ENCODE data around the gene ZNF565.
"Not testable (repeated sequence)": the region's sequence is repeated elsewhere in the genome, so short reads cannot be mapped to it uniquely, and the experiment has no call there.

The ZNF565 gene

DNA sequence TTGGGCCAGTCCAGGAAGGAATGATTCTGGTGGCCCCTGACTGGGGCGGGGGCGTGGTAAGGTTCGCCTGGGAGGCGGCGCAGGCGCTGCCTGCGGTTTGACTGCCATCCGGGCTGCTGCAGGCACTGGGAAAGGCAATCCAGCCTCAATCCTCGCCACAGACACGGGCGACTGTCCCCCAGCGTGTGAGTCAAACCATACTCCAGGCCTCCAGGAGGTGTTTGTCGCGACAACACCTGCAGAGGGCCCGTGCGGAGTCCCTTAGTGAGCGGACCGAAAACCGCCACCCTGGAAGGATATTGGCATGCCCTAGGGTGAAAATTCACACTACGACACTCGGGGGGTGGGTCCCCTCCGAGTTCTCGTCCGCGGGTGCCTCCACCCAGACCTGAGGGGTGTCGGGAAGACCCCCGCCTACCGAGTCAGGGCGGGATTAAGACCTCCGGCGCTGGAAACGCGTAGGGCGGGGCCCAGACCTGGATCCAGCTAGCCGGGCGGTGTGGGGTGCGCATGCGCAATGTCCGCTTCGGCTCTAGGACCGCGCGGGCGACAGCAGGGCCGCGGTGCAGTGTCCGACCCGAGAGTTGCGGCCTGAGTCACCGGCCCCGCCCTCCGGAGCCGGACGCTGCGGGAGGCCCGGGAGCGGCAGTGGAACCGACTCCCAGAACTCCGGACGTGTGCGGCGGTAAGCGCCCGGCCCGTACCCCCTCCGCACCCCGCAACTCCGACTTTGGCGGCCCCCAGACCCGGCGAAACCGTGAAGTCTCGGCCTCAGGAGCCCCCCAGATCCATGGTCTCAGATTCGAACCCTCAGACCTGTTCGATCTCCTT is 74.8 kb downstream of the ZNF565 start, which contains the start of gene CAPNS1:
CAPNS1 (plus strand) TSS at position 594 of the 831 bp plus-strand sequence. CDS start 946 bp downstream, outside the sequence.
- TF ChIP-seq, protein P1, sequence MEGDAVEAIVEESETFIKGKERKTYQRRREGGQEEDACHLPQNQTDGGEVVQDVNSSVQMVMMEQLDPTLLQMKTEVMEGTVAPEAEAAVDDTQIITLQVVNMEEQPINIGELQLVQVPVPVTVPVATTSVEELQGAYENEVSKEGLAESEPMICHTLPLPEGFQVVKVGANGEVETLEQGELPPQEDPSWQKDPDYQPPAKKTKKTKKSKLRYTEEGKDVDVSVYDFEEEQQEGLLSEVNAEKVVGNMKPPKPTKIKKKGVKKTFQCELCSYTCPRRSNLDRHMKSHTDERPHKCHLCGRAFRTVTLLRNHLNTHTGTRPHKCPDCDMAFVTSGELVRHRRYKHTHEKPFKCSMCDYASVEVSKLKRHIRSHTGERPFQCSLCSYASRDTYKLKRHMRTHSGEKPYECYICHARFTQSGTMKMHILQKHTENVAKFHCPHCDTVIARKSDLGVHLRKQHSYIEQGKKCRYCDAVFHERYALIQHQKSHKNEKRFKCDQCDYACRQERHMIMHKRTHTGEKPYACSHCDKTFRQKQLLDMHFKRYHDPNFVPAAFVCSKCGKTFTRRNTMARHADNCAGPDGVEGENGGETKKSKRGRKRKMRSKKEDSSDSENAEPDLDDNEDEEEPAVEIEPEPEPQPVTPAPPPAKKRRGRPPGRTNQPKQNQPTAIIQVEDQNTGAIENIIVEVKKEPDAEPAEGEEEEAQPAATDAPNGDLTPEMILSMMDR (IDR thresholded peaks at IDR 0.05; ENCODE audit: control insufficient read depth, extremely low read depth, insufficient read depth): no peak
- DNase-seq (ENCODE audit: low read depth): peak; percentile 82
- peak within 1 kb of the TSS; percentile 90 for H3K4me3 ChIP-seq (ENCODE audit: low read depth, low read length)

DNA sequence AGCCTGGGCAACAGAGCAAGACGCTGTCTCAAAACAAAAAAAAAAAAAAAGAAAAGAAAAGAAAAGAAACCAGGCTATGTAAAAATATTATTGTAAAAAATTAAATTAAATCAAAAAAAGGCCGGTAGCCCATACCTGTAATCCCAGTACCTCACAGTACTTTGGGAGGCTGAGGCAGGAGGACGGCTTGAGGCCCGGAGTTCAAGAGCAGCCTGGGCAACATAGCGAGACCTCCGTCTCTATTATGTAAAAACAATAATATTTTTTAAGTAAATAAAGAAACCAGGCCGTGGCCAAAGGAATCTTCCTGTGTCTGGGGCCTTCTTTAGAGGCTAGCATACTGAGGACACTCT is 75.4 kb downstream of the ZNF565 start:
- TF ChIP-seq, protein P1 (IDR thresholded peaks at IDR 0.05; ENCODE audit: control insufficient read depth, extremely low read depth, insufficient read depth): no peak
- H3K4me3 ChIP-seq (ENCODE audit: low read depth, low read length): peak overlapping the region; percentile 90
- DNase-seq (ENCODE audit: low read depth): no peak

DNA sequence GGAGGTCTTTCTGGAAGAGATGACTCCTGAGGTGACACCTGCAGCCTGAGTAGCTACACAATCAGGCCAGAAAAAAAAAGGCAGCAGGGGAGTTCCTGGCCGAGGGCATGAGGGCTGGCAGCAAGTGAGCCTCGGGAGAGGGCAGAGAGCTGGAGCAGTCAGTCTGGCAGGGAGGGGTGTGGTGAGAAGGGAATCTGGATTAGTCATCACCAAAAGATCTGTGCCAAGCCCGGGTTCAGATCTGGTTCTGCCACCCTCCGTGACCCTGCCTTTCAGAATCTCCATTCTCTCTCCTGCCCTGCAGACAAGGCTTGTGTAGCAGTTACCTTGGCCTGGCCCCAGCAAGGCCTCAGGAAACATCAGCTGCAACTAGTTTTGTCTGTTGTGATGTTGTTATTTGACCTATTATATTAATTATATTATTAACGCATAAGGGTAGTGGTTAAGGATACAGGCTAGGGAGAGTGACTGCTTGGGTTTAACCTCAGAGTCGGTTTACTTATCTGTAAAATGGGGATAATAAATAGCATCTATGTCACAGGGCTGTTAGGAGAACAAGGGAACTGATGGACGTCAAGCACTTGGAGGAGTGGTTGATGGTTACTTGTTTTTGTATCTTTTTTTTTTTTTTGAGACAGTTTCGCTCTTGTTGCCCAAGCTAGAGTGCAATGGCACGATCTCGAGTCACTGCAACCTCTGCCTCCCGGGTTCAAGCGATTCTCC is 77.3 kb downstream of the ZNF565 start:
- TF ChIP-seq, protein P1 (IDR thresholded peaks at IDR 0.05; ENCODE audit: control insufficient read depth, extremely low read depth, insufficient read depth): no peak
- no peak overlapping the region for H3K4me3 ChIP-seq (ENCODE audit: low read depth, low read length)
- peak; percentile 97 for DNase-seq (ENCODE audit: low read depth)

DNA sequence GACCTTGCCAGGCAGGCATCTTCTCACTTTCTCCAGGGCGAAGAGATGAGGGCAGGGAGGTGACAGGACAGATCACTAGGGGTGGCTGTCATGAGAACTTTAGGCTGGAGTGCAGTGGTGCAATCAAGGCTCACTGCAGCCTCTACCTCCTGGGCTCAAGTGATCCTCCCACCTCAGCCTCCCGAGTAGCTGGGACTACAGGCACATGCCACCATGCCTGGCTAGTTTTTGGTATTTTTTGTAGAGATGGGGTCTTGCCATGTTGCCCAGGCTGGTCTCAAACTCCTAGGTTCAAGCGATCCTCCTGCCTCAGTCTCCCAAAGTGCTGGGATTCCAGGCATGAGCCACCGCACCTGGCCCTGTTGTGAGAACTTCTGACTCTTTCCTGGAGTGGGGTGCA is 79.6 kb downstream of the ZNF565 start:
- DNase-seq (ENCODE audit: low read depth): not testable (repeated sequence)

More for the DNA sequence above, 79.6 kb downstream of the ZNF565 start:
- not testable (repeated sequence) for H3K4me3 ChIP-seq (ENCODE audit: low read depth, low read length)

All from LNCaP clone FGC (cell line).